ENCODE data around the gene CADM2.
"Not testable (repeated sequence)": the region's sequence is repeated elsewhere in the genome, so short reads cannot be mapped to it uniquely, and the experiment has no call there.

The CADM2 gene

DNA sequence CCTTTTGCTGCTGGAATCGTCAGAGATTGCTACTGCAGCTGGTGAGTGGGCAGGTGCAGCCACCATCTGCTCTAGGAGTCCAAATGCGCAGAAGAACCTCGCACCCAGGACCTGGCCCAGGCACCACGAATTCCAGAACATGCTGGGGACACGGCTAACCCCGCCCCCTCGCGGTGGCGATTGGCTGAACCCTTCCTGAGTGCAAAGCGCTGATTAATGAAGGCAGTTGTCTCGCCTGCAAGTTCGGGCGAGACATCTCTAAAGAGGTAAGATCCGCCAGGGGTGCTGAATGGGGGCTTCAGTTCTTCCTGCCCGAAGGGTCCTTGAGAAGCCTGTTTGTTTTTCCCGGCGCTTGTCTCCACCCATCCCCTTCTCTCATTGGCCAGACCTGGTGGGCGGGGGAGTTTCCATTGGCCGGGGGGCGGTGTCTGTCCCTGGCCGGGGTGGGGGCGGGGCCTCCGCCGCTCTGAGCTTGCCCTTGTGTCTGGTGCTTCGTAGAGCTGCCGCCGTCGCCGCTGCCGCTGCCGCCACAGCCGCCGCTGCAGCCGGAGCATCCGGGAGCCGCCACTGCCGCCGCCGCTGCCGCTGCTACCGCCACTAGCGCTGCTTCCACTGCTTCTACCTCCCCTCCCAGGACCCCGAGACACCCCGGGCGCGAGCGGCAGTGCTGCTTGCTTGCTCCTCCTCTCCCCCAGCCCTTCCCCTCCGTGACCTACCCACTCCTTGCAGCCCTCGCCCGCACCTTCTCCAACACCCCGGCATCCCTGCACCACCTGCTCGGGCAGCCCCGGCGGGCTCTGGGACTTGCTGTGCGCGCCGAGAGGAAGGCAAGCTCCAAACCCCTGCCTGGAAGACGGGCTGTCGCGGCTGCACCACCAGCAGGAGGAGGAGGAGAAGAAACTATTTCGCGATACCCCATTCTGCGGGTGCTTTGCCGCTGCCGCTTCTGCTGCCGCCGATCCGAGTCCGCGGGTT, at the start of gene CADM2:
TSS of gene CADM2 (plus strand) at position 495 of the 975 bp plus-strand sequence.
- ATAC-seq = peak; percentile 93
- peak; percentile 73 for DNase-seq

DNA sequence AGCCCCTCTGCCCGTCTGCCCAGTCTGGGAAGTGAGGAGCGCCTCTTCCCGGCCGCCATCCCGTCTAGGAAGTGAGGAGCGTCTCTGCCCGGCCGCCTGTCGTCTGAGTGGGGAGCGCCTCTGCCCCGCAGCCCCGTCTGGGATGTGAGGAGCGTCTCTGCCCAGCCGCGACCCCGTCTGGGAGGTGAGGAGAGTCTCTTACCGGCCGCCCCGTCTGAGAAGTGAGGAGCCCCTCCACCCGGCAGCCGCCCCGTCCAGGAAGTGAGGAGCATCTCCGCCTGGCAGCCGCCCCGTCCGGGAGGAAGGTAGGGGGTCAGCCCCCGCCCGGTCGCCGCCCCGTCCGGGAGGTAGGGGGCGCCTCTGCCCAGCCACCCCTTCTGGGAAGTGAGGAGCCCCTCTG, 40.2 kb upstream of the CADM2 start:
- ATAC-seq, DNase-seq: not testable (repeated sequence)

GRCh38 chr3:84922682-84923081, 36.1 kb upstream of the CADM2 start:
- DNase-seq = no peak
- ATAC-seq = no peak

DNA sequence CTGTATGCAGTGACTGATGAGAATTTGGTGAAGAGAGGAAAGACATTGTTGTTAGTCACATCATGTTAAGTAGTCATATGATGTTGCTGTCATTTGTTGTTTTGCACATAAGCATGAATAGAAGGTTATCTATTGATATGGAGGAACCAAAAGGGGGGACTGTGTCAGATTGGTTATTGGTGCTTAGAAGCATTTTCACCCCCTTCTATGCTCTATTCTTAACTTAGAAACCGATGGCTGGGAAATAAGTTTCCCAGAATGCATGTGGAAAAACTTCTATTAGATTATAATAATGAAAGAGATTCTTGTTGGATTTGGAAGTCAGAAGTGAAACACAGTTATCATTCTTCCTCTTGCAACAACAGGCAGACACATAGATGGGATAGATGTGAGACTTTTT, 33.2 kb upstream of the CADM2 start:
- no peak for DNase-seq
- ATAC-seq = no peak

DNA sequence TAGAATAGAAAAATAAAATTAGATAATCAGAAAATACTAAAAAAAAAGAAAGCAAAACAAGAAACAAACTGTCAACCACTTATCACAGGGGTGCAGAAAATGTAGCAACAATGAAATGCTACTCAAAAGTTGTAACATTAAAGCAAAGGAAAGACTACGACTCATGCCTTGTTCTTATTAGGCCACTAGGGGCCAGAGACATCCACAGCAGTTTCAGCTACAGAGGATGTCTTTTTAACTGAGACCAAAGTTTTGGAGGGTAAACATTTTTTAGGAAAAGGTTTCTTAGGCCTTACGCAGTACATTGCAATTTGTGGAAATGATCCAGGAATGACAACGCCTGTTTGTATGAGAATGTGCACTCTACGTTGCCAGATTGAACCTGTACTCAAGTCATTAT, 15.4 kb upstream of the CADM2 start:
- ATAC-seq (no peak), DNase-seq (no peak)

- ATAC-seq = no peak
- DNase-seq = no peak
Observed at GRCh38 chr3:84946240-84946639, 12.5 kb upstream of the CADM2 start.

GRCh38 chr3:84959470-84960271, 882 bp downstream of the CADM2 start:
- ATAC-seq = no peak
- no peak for DNase-seq

- ATAC-seq (no peak), DNase-seq (no peak)
Observed at GRCh38 chr3:84960581-84960980, 1.8 kb downstream of the CADM2 start.

GRCh38 chr3:84961011-84961410, 2.2 kb downstream of the CADM2 start:
- DNase-seq (no peak), ATAC-seq (no peak)

DNA sequence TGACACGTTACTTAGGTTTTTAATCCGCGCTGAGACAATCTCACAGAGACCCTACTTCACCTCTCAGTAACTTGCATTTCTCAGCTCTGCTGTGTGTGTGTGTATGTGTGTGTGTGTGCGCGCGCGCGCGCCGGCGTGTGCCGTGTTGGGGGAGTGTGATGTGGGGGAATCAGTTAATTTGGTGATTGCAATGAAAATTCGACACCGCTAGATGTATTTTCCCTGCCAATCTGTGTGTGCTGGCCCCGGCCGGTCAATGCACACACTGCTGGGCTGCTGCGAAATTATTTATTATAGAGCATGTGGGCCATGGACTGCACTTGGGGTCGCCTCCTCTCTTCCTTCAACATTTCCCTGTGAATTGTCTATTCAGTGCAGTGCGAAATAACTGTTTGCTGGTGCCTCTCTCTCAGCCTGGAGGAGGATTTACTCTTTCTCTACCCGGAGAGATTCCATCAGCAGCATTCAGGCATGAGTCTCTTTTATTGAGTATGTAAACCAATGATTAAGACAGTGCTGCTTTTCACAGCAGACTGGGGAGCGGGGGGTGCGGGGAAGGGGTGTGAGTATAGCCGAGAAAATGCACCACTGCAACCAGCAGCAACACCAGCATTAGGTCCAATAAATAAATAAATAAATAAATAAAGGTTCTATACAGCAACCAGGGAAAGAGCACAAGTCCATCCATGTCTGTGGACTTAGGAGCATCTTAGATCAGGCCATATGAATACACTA, 2.9 kb downstream of the CADM2 start:
- ATAC-seq (no peak), DNase-seq (no peak)

DNA sequence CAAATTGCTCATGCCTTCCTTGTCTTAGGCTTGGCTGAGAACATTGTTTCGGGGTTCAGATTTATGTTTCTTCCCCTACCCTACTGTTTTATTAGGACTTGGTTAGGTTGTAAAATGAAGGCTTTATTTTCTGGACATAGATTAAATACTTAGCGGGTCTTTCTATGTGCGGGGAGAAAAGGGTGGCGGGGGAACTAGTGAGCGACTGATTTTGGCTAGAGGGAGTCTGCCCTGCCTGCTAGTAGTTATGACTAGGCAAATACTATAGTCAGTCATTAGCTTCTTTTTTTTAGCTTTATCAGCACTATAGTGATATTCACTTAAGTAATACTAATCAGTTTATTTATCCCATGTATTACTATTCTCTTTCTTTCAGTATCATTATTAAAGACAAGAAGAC, 3.6 kb downstream of the CADM2 start:
- no peak for ATAC-seq
- DNase-seq = no peak

GRCh38 chr3:84963137-84963536, 4.3 kb downstream of the CADM2 start:
- ATAC-seq = no peak
- no peak for DNase-seq

DNA sequence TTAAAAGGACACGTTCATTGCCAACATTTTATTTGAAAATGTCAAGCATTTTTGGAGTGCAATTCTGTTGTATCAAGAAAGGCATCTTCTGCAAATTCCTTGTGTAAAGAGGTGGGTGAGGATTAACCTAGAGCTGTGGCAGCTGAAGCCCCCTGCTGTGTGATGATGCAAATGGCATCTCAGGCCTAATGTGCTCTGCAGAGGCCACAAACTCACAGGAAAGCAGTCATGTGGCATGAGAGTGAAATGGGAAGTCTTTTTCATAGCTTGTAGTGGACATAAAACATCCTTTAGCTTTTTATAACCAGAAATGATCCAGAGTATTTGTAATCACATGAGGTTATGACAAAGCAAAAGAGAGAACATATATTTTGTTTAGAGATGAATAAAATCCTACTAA, 6.4 kb downstream of the CADM2 start:
- DNase-seq (no peak), ATAC-seq (no peak)

DNA sequence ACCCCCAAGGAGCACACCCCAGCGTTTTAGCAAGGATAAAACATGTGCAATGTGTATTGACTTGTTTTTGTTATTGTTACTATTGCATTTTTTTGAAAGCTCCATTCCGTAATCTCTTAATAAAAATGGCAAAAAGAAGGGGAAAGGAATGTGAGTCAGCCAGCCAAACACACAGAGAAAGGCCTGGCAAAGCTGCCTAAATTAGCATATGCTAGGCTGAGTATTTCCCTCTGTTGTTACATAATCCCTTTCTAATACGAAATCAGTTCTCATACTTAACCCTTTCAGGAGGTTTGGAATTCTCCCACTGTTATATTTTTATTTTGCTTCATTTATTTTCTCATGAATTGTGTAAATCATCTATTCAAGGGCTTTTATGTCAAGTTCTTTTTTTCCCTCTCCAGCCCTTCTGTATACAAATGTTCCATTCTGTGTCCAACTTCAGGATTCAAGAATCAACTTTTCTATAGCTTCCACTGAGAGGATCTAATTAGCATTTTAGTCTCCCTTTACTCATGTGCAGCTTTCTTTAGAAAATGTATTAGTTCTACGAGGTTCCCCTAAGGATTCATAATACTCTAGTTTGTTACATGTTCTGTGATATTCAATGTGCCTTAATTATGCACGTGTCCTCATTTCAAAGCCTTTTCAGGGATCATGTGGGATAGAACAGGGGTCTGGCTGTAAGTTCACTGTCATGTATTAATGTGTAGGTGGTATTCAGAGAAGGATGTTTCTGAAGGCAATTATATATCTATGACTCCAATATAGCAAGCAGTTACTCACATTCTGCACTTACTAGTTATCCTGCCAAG, 9.2 kb downstream of the CADM2 start:
- no peak for DNase-seq
- ATAC-seq = no peak

DNA sequence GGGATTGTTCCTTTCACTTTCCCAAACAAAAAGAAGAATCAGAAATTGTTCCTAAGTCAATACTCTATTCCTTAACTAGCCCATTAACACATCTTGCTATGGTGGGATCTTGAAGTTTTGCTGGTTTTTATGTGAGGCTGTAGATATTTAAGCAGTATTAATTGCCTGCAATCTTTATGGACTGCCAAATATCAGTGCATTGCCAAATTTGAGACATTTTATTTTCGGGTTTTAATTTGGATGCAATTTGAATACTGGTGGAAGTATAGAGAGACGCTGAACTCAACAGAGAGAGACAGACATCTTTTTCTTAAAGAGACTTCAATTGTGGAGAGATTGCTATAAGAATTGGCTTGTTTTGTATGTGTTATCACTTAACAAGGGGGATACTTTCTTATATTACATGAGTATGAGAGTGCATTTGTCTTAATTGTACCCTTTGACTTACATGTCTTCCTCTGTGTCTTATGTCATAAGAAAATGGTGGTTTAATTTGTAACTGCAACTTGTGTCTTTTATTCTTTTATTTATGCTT, 10.0 kb downstream of the CADM2 start:
- DNase-seq = no peak
- ATAC-seq = no peak

DNA sequence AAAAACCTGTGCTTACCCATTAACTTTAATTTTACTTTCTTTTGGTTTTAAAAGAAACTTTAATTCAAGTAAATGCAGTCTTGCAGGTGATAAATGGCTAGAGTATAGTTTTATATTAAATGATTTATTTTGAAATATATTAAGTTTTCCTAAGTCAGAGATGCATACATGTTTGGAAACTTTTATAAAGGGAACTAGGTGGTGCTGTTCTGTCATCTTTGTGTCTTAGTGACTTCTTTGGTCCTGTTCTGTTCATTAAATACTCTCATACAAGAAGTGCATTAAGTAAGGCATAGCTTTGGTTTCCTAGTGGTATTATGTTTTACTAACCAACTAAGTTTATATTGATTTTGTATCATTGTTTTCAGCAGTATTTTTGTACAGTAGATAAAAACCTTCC, 15.6 kb downstream of the CADM2 start:
- no peak for DNase-seq
- no peak for ATAC-seq

DNA sequence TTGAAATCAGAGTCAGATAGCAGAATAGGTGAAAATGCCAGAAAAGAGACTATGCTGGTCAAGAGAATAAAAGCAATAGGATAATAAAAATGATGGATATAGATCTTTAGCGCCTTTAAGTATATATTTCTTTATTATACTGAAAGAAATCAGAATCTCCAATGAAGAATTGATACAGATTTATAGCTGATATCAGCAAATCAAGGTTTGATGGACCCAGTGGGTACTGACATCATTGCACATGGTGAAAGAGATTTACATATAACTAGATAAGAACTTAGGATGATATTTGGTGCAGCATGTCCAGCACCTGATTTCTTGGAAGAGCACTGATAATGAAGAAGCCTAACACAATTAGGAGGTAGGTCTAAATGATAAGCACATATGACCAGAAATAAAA, 18.2 kb downstream of the CADM2 start:
- ATAC-seq (no peak), DNase-seq (no peak)

DNA sequence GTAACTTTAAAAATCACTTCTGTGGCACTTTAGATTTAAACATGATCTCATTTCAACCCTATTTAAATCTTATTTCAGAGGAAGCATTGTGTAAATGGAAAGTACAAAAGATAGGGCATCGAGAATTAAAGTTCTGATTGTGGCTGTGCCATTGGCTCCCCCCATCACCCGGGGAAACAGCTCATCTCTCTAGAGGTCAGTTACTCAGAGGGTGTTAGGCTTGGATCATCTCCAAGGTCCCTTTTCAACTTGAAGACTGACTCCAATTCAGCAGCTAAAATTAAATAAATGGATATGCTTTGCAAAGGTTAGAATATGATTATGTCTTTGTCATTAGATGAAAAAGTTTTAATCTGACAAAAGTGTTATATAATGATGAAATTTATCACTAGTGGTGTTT, 20.1 kb downstream of the CADM2 start:
- ATAC-seq = no peak
- no peak for DNase-seq

DNA sequence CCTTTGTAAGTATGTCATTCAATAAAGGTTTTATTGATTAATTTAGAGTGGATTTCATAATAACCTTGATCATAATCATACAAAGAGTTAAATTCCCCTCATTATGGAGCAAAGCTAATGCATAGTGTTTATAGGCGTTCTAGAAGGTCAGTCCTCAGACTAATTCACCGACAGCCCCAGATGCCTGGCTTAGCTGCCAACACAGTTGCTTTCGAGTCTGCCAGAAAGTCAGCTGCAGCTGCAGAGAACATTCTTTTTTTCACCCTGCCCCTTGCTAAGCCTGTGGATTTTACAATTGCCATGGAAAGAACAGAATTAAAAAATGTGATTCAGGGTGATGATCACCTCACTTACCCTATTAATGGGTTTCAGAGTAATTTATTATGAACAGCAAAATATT, 21.2 kb downstream of the CADM2 start:
- DNase-seq (no peak), ATAC-seq (no peak)

GRCh38 chr3:84980456-84980855, 21.7 kb downstream of the CADM2 start:
- ATAC-seq (no peak), DNase-seq (no peak)

DNA sequence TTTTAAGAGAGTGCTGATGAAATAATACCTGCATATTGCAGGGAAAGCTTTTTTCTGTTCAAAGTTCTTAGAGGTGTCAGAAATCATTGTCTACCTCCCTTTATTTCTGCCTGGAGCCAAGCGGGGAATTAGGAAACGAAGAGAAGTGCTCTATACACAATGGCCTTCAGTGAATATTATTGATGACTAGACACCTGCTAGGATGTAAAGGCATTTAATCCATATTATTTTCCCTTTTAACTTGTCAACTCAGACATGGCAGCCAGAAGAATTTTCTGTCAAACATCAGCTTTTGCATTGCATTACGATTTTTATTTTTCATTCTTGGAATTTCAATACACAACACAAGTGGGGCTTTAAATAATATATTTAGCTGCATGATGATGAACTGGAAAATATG, 24.7 kb downstream of the CADM2 start:
- ATAC-seq = no peak
- DNase-seq = no peak
